Measurements from ENCODE around the gene FAAP100. TPM values are rescaled to one million over a fixed set of nuclear protein-coding genes. Genes with fewer than 3 reads are reported as not detected.

FAAP100 gene
- polyA plus RNA-seq, 1 of the 3 experiments (the other 2 are of a cell fraction): 18.9 TPM

DNA sequence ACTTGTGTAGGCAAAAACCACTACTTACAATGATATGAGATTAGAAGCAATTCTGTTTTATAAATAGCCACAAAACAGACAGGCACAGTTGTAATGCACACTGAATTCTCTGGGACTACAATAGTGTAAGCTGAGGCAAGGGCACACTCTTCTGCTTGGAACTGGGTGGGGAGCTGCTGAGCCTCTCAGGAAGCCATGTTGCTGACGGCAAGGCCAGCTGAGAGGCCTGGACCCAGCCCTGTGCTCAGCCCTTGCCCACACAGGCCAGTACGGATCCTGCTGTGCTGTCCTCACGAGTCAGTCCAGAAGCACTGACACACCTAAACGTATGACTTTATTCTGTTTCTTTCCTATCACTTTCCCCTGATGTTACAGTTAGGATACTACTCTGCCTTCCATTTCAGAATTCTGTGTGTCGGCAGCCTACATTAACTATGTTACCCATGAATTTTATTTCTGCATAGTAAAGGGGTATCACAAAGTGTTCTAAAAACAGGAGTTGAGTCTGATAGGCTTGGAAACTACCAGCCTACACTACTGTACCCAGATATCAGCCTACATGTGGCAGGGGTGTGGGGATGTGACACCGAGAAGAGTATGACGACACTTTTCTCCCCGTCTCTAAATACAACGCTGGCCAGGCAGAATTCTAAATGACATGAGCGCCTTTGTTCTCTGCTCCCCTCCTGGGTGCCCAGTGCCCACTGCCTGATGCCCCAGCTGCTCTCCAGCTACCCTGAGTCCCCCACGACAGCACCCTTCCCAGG is 41.1 kb upstream of the FAAP100 start:
- H3K27ac ChIP-seq (ENCODE audit: low read depth in 2 of 2, low read length in 1 of 2): no peak overlapping the region
- no peak overlapping the region for H2AFZ ChIP-seq (ENCODE audit: low read depth)
- ChIA-PET POLR2A (no interaction called here), CTCF (interaction anchor here (1.6 to 5.4 kb wide), 2 partner anchors 8 to 340 kb away, joined by 4 to 36 read pairs; no protein-coding TSS in a partner anchor)
- TF ChIP-seq TEAD4 (IDR thresholded peaks at IDR 0.05; ENCODE audit: borderline replicate concordance, insufficient read depth) (no peak), JUND (IDR thresholded peaks at IDR 0.05) (no peak), MEF2A (IDR thresholded peaks at IDR 0.05; ENCODE audit: borderline replicate concordance, low read depth) (no peak), EP300 (IDR thresholded peaks at IDR 0.05; ENCODE audit: borderline replicate concordance in 1 of 2, low read depth in 1 of 2, low read length in 1 of 2) (no peak), EZH2phosphoT487 (IDR thresholded peaks at IDR 0.05; ENCODE audit: borderline replicate concordance, low read depth) (no peak), NFIC (IDR thresholded peaks at IDR 0.05; ENCODE audit: borderline replicate concordance) (no peak), ELF1 (IDR thresholded peaks at IDR 0.05) (no peak), RFX5 (IDR thresholded peaks at IDR 0.05; ENCODE audit: low read length) (no peak), MXI1 (IDR thresholded peaks at IDR 0.05; ENCODE audit: low read depth, low read length) (no peak), SIN3A (IDR thresholded peaks at IDR 0.05; ENCODE audit: borderline replicate concordance, low read depth, low read length) (no peak), GATA2 (CRISPR knock-in tag; IDR thresholded peaks at IDR 0.05) (no peak), SMC3 (IDR thresholded peaks at IDR 0.05; ENCODE audit: low read depth, low read length) (no peak), RCOR1 (IDR thresholded peaks at IDR 0.05; ENCODE audit: low read length) (no peak)
- TF ChIP-seq, protein P1, sequence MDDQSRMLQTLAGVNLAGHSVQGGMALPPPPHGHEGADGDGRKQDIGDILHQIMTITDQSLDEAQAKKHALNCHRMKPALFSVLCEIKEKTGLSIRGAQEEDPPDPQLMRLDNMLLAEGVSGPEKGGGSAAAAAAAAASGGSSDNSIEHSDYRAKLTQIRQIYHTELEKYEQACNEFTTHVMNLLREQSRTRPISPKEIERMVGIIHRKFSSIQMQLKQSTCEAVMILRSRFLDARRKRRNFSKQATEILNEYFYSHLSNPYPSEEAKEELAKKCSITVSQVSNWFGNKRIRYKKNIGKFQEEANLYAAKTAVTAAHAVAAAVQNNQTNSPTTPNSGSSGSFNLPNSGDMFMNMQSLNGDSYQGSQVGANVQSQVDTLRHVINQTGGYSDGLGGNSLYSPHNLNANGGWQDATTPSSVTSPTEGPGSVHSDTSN (IDR thresholded peaks at IDR 0.05): no peak
- TF ChIP-seq, protein P2, sequence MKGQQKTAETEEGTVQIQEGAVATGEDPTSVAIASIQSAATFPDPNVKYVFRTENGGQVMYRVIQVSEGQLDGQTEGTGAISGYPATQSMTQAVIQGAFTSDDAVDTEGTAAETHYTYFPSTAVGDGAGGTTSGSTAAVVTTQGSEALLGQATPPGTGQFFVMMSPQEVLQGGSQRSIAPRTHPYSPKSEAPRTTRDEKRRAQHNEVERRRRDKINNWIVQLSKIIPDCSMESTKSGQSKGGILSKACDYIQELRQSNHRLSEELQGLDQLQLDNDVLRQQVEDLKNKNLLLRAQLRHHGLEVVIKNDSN (IDR thresholded peaks at IDR 0.05; ENCODE audit: borderline replicate concordance, low read depth): no peak
- TF ChIP-seq, protein P3, sequence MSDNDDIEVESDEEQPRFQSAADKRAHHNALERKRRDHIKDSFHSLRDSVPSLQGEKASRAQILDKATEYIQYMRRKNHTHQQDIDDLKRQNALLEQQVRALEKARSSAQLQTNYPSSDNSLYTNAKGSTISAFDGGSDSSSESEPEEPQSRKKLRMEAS (IDR thresholded peaks at IDR 0.05; ENCODE audit: low read depth): no peak
- TF ChIP-seq, protein P4, sequence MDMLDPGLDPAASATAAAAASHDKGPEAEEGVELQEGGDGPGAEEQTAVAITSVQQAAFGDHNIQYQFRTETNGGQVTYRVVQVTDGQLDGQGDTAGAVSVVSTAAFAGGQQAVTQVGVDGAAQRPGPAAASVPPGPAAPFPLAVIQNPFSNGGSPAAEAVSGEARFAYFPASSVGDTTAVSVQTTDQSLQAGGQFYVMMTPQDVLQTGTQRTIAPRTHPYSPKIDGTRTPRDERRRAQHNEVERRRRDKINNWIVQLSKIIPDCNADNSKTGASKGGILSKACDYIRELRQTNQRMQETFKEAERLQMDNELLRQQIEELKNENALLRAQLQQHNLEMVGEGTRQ (IDR thresholded peaks at IDR 0.05; ENCODE audit: borderline replicate concordance, low read depth, low read length): no peak
- no peaks in the 10 kb centered on the region for H3K9me2 ChIP-seq
- H3K4me2 ChIP-seq: no peak overlapping the region
- no peaks in the 10 kb centered on the region for H3K9me3 ChIP-seq
- 0 out of 2 replicates have a peak, but pooled peaks cover 9% of the 10 kb centered on the region for H4K20me1 ChIP-seq (ENCODE audit: insufficient read depth)
- H3K4me1 ChIP-seq (ENCODE audit: control insufficient read depth in 1 of 2, insufficient read depth in 2 of 2, low read depth in 1 of 2, low read length in 1 of 2): no peaks in the 10 kb centered on the region
- WGBS (ENCODE audit: low lambda C conversion rate): 96% methylated on average over 11 of the region's 11 CpGs
- H3K27me3 ChIP-seq (ENCODE audit: insufficient read depth): no peaks in the 10 kb centered on the region
- H3K9ac ChIP-seq: no peak overlapping the region
- no peak for DNase-seq
- peaks cover 56 to 89% of the 10 kb centered on the region in 2 experiments for H3K36me3 ChIP-seq (replicated peaks in 1 of 2; ENCODE audit: control insufficient read depth in 1 of 2, insufficient read depth in 2 of 2, low read length in 1 of 2)
- no peak overlapping the region for H3K4me3 ChIP-seq (ENCODE audit: low read depth in 2 of 2, low read length in 1 of 2)
- peaks cover 11% of the 10 kb centered on the region for H3F3A ChIP-seq (replicated peaks; ENCODE audit: insufficient read depth)
- H3K79me2 ChIP-seq (ENCODE audit: insufficient read depth): peaks cover 46% of the 10 kb centered on the region
